Measurements from ENCODE around the gene ATP2B2. TPM values are rescaled to one million over a fixed set of nuclear protein-coding genes. Genes with fewer than 3 reads are reported as not detected.

ATP2B2 gene
- total RNA-seq, 1 donor from 2014 or later, result not detected

- H3K9me3 Mint-ChIP-seq, result no peaks in the 10 kb centered on the region
- DNase-seq (ENCODE audit: low spot score), result no peak
- intact Hi-C loops (cut with micrococcal nuclease), result no loop called here
- peaks cover 23% of the 10 kb centered on the region for H3K27me3 Mint-ChIP-seq (ENCODE audit: low read depth)
- no peak overlapping the region for H3K4me3 Mint-ChIP-seq (ENCODE audit: low read depth)
- H3K4me1 Mint-ChIP-seq (ENCODE audit: low read depth), result no peaks in the 10 kb centered on the region
- H3K36me3 Mint-ChIP-seq (ENCODE audit: low read depth), result no peaks in the 10 kb centered on the region
- H3K27ac Mint-ChIP-seq, result no peak overlapping the region
Measured at GRCh38 chr3:10505791-10506585, 602 bp upstream of the ATP2B2 start.

- no peaks in the 10 kb centered on the region for H3K36me3 Mint-ChIP-seq (ENCODE audit: low read depth)
- H3K4me3 Mint-ChIP-seq (ENCODE audit: low read depth), result no peak overlapping the region
- H3K27me3 Mint-ChIP-seq (ENCODE audit: low read depth), result peaks cover 23% of the 10 kb centered on the region
- intact Hi-C loops (cut with micrococcal nuclease), result no loop called here
- no peak overlapping the region for H3K27ac Mint-ChIP-seq
- H3K4me1 Mint-ChIP-seq (ENCODE audit: low read depth), result no peaks in the 10 kb centered on the region
- no peak for DNase-seq (ENCODE audit: low spot score)
- H3K9me3 Mint-ChIP-seq, result no peaks in the 10 kb centered on the region
Measured at GRCh38 chr3:10504171-10505049, 976 bp downstream of the ATP2B2 start.

- DNase-seq (ENCODE audit: low spot score), result no peak
- H3K27me3 Mint-ChIP-seq (ENCODE audit: low read depth), result peaks cover 20% of the 10 kb centered on the region
Measured at GRCh38 chr3:10503217-10503796, 2.1 kb downstream of the ATP2B2 start.

GRCh38 chr3:10502185-10502880 is 3.1 kb downstream of the ATP2B2 start:
- peaks cover 20% of the 10 kb centered on the region for H3K27me3 Mint-ChIP-seq (ENCODE audit: low read depth)
- intact Hi-C loops (cut with micrococcal nuclease), result no loop called here
- no peak overlapping the region for H3K27ac Mint-ChIP-seq
- no peaks in the 10 kb centered on the region for H3K9me3 Mint-ChIP-seq
- no peaks in the 10 kb centered on the region for H3K4me1 Mint-ChIP-seq (ENCODE audit: low read depth)
- DNase-seq (ENCODE audit: low spot score), result no peak
- H3K4me3 Mint-ChIP-seq (ENCODE audit: low read depth), result no peak overlapping the region
- no peaks in the 10 kb centered on the region for H3K36me3 Mint-ChIP-seq (ENCODE audit: low read depth)

More at GRCh38 chr3:10503217-10503796, 2.1 kb downstream of the ATP2B2 start:
- Mint-ChIP-seq H3K36me3 (ENCODE audit: low read depth) (no peaks in the 10 kb centered on the region), H3K27ac (no peak overlapping the region), H3K4me1 (ENCODE audit: low read depth) (no peaks in the 10 kb centered on the region), H3K9me3 (no peaks in the 10 kb centered on the region), H3K4me3 (ENCODE audit: low read depth) (no peak overlapping the region)
- intact Hi-C loops (cut with micrococcal nuclease), result no loop called here

- H3K4me3 Mint-ChIP-seq (ENCODE audit: low read depth), result no peak overlapping the region
- DNase-seq (ENCODE audit: low spot score), result no peak
- intact Hi-C loops (cut with micrococcal nuclease), result no loop called here
- no peak overlapping the region for H3K27ac Mint-ChIP-seq
- H3K4me1 Mint-ChIP-seq (ENCODE audit: low read depth), result no peaks in the 10 kb centered on the region
- no peaks in the 10 kb centered on the region for H3K9me3 Mint-ChIP-seq
- peaks cover 20% of the 10 kb centered on the region for H3K27me3 Mint-ChIP-seq (ENCODE audit: low read depth)
- H3K36me3 Mint-ChIP-seq (ENCODE audit: low read depth), result no peaks in the 10 kb centered on the region
Measured at GRCh38 chr3:10501664-10502052, 3.7 kb downstream of the ATP2B2 start.

- no peaks in the 10 kb centered on the region for H3K36me3 Mint-ChIP-seq (ENCODE audit: low read depth)
- H3K4me3 Mint-ChIP-seq (ENCODE audit: low read depth), result no peak overlapping the region
- H3K27ac Mint-ChIP-seq, result no peak overlapping the region
- H3K9me3 Mint-ChIP-seq, result no peaks in the 10 kb centered on the region
- no peaks in the 10 kb centered on the region for H3K4me1 Mint-ChIP-seq (ENCODE audit: low read depth)
- DNase-seq (ENCODE audit: low spot score), result no peak
- peaks cover 16% of the 10 kb centered on the region for H3K27me3 Mint-ChIP-seq (ENCODE audit: low read depth)
- intact Hi-C loops (cut with micrococcal nuclease), result no loop called here
Measured at GRCh38 chr3:10500717-10501663, 4.4 kb downstream of the ATP2B2 start.

- no peaks in the 10 kb centered on the region for H3K4me1 Mint-ChIP-seq (ENCODE audit: low read depth)
- no peaks in the 10 kb centered on the region for H3K27me3 Mint-ChIP-seq (ENCODE audit: low read depth)
- DNase-seq (ENCODE audit: low spot score), result no peak
- intact Hi-C loops (cut with micrococcal nuclease), result no loop called here
- no peak overlapping the region for H3K4me3 Mint-ChIP-seq (ENCODE audit: low read depth)
- H3K9me3 Mint-ChIP-seq, result no peaks in the 10 kb centered on the region
- H3K36me3 Mint-ChIP-seq (ENCODE audit: low read depth), result no peaks in the 10 kb centered on the region
- H3K27ac Mint-ChIP-seq, result no peak overlapping the region
Measured at GRCh38 chr3:10498271-10498670, 7.1 kb downstream of the ATP2B2 start.

- Mint-ChIP-seq H3K27ac (no peak overlapping the region), H3K4me1 (ENCODE audit: low read depth) (no peaks in the 10 kb centered on the region), H3K36me3 (ENCODE audit: low read depth) (no peaks in the 10 kb centered on the region), H3K27me3 (ENCODE audit: low read depth) (peaks cover 4% of the 10 kb centered on the region), H3K9me3 (no peaks in the 10 kb centered on the region), H3K4me3 (ENCODE audit: low read depth) (no peak overlapping the region)
- no peak for DNase-seq (ENCODE audit: low spot score)
- intact Hi-C loops (cut with micrococcal nuclease), result no loop called here
Measured at GRCh38 chr3:10497439-10497838, 7.9 kb downstream of the ATP2B2 start.

GRCh38 chr3:10496121-10496863 is 9.1 kb downstream of the ATP2B2 start:
- H3K36me3 Mint-ChIP-seq (ENCODE audit: low read depth), result no peaks in the 10 kb centered on the region
- no peak overlapping the region for H3K27ac Mint-ChIP-seq
- no peak overlapping the region for H3K4me3 Mint-ChIP-seq (ENCODE audit: low read depth)
- H3K9me3 Mint-ChIP-seq, result no peaks in the 10 kb centered on the region
- H3K27me3 Mint-ChIP-seq (ENCODE audit: low read depth), result peaks cover 6% of the 10 kb centered on the region
- DNase-seq (ENCODE audit: low spot score), result no peak
- intact Hi-C loops (cut with micrococcal nuclease), result no loop called here
- H3K4me1 Mint-ChIP-seq (ENCODE audit: low read depth), result no peaks in the 10 kb centered on the region

- no peaks in the 10 kb centered on the region for H3K36me3 Mint-ChIP-seq (ENCODE audit: low read depth)
- no peak overlapping the region for H3K27ac Mint-ChIP-seq
- DNase-seq (ENCODE audit: low spot score), result no peak
- no peak overlapping the region for H3K4me3 Mint-ChIP-seq (ENCODE audit: low read depth)
- H3K4me1 Mint-ChIP-seq (ENCODE audit: low read depth), result no peaks in the 10 kb centered on the region
- no peaks in the 10 kb centered on the region for H3K9me3 Mint-ChIP-seq
- H3K27me3 Mint-ChIP-seq (ENCODE audit: low read depth), result peaks cover 6% of the 10 kb centered on the region
- intact Hi-C loops (cut with micrococcal nuclease), result no loop called here
Measured at GRCh38 chr3:10495614-10496013, 9.8 kb downstream of the ATP2B2 start.

GRCh38 chr3:10495003-10495402 is 10.4 kb downstream of the ATP2B2 start:
- H3K36me3 Mint-ChIP-seq (ENCODE audit: low read depth), result no peaks in the 10 kb centered on the region
- H3K27ac Mint-ChIP-seq, result no peak overlapping the region
- H3K27me3 Mint-ChIP-seq (ENCODE audit: low read depth), result peaks cover 6% of the 10 kb centered on the region
- no peak for DNase-seq (ENCODE audit: low spot score)
- no peaks in the 10 kb centered on the region for H3K9me3 Mint-ChIP-seq
- H3K4me1 Mint-ChIP-seq (ENCODE audit: low read depth), result no peaks in the 10 kb centered on the region
- intact Hi-C loops (cut with micrococcal nuclease), result no loop called here
- no peak overlapping the region for H3K4me3 Mint-ChIP-seq (ENCODE audit: low read depth)

All from activated T-helper 2 cell treated with anti-CD3 and anti-CD28 coated beads, Interferon-gamma antibody, Interleukin-2, Interleukin-4, amounts not matched to agents 10 μg/mL and 5 μg/mL and 100 μg/mL, durations not matched to agents 14 hours and 24 hours and 36 hours (primary cell).